HCT116 (cell line): ENCODE results near the gene PRKCA. TPM values are rescaled to one million over a fixed set of nuclear protein-coding genes. Genes with fewer than 3 reads are reported as not detected.

Experiments
- ATAC-seq: fragments of 200-7000 bp; cut with Tn5 transposase; 2 replicates; pipeline ENCODE4 v1.9.1; 2020; ENCODE audit warnings: mild to moderate bottlenecking, moderate library complexity
- BruUV-seq: library from RNA; stranded (reverse); fragments of 400-500 nt; replicated peaks from 2 replicates; lab custom pipeline; 2021; lab: Mats Ljungman, UMichigan
- CTCF ChIA-PET: fragments of 300-600 bp; sonication (Branson Sonifier 250); formaldehyde crosslinking; loops from one replicate; lab custom pipeline; 2021; ENCODE audit warnings: antibody characterized with exemption; lab: Charles Lee
- POLR2A ChIA-PET: fragments of 300-600, 350-600 bp; sonication (Branson Sonifier 250); formaldehyde crosslinking; loops from one replicate; lab custom pipeline; 2021; ENCODE audit warnings: antibody characterized with exemption; lab: Charles Lee
- RAD21 ChIA-PET, 2 experiments: fragments of 300-600 bp; sonication (Branson Sonifier 250); formaldehyde crosslinking; loops; one replicate each; lab custom pipeline; 2023; ENCODE audit warnings: low total read pairs in 2 of 2; ENCODE audit not compliant: uncharacterized antibody in 2 of 2, unreplicated experiment in 2 of 2, low non-redundant PET in 1 of 2; lab: Charles Lee
- DNase-seq: peaks from one replicate; pipeline ENCODE4 v3.0.0-alpha.2; 2010; ENCODE audit warnings: low read depth, low spot score
- H2AFZ ChIP-seq: fragments of 200-600 bp; shearing (Covaris generic), sonication (generic); 2 replicates; pipeline ENCODE4 v1.6.1; 2017; ENCODE audit warnings: low read depth, mixed run types, mixed read lengths, antibody characterized with exemption, low read length; ENCODE audit not compliant: poor library complexity, severe bottlenecking
- H3K27ac ChIP-seq: 2 replicates; pipeline ENCODE4 v1.5.1; 2012; ENCODE audit warnings: low read depth, low read length
- H3K27me3 ChIP-seq: fragments of 200-600 bp; sonication (generic); 2 replicates; pipeline ENCODE4 v1.6.1; 2016; ENCODE audit warnings: mixed run types, low read length, mixed read lengths; ENCODE audit not compliant: insufficient read depth
- H3K36me3 ChIP-seq, 2 experiments: fragments of 200-500 bp in 1 of 2; fragments of 200-600 bp in 1 of 2; sonication (Bioruptor generic) in 1 of 2; sonication (generic) in 1 of 2; 2 replicates each; pipeline versions ENCODE4 v1.5.1 to v1.6.1; 2014 to 2016; ENCODE audit warnings: low read length in 2 of 2, inconsistent platforms in 1 of 2, mixed read lengths in 1 of 2, mixed run types in 1 of 2; ENCODE audit not compliant: insufficient read depth in 2 of 2, control insufficient read depth in 1 of 2
- H3K4me1 ChIP-seq, 2 experiments: fragments of 200-600 bp in 1 of 2; sonication (generic) in 1 of 2; 2 replicates each; pipeline versions ENCODE4 v1.5.1 to v1.6.1; 2012 to 2017; ENCODE audit warnings: low read length in 2 of 2, inconsistent platforms in 1 of 2, mild to moderate bottlenecking in 1 of 2, mixed read lengths in 1 of 2, mixed run types in 1 of 2, moderate library complexity in 1 of 2; ENCODE audit not compliant: insufficient read depth in 2 of 2, control insufficient read depth in 1 of 2
- H3K4me2 ChIP-seq: fragments of 200-600 bp; sonication (generic); 2 replicates; pipeline ENCODE4 v1.6.1; 2017; ENCODE audit warnings: mixed run types, low read length, mixed read lengths
- H3K4me3 ChIP-seq, 2 experiments: fragments of 200-600 bp in 1 of 2; sonication (generic) in 1 of 2; replicated peaks in 1 of 2; 2 replicates each; pipeline ENCODE4 v1.5.1; 2011 to 2016; ENCODE audit warnings: low read length in 2 of 2, control low read depth in 1 of 2, low read depth in 1 of 2, mild to moderate bottlenecking in 1 of 2, mixed read lengths in 1 of 2, mixed run types in 1 of 2
- H3K79me2 ChIP-seq: fragments of 200-600 bp; sonication (generic); 2 replicates; pipeline ENCODE4 v1.6.1; 2017; ENCODE audit warnings: mild to moderate bottlenecking, mixed run types, low read length, moderate library complexity, mixed read lengths; ENCODE audit not compliant: insufficient read depth
- H3K9ac ChIP-seq: fragments of 200-600 bp; sonication (generic); 2 replicates; pipeline ENCODE4 v1.6.1; 2016; ENCODE audit warnings: low read length, mixed read lengths
- H3K9me2 ChIP-seq: fragments of 200-600 bp; sonication (generic), shearing (Covaris generic); 2 replicates; pipeline ENCODE4 v1.6.1; 2017; ENCODE audit warnings: mixed run types, mild to moderate bottlenecking, moderate library complexity; ENCODE audit not compliant: insufficient read depth
- H3K9me3 ChIP-seq, 2 experiments: fragments of 200-500 bp in 1 of 2; fragments of 200-600 bp in 1 of 2; sonication (Bioruptor generic) in 1 of 2; sonication (generic) in 1 of 2; 2 replicates each; pipeline ENCODE4 v1.6.1; 2014 to 2017; ENCODE audit warnings: low read length in 2 of 2, mixed read lengths in 2 of 2, inconsistent platforms in 1 of 2, low read depth in 1 of 2, mild to moderate bottlenecking in 1 of 2, mixed run types in 1 of 2, moderate library complexity in 1 of 2; ENCODE audit not compliant: control insufficient read depth in 1 of 2, insufficient read depth in 1 of 2
- H4K20me1 ChIP-seq: fragments of 200-600 bp; sonication (generic), shearing (Covaris generic); 2 replicates; pipeline ENCODE4 v1.6.1; 2017; ENCODE audit warnings: mixed run types, mild to moderate bottlenecking, moderate library complexity; ENCODE audit not compliant: insufficient read depth
- ELF1 ChIP-seq: IDR thresholded peaks from 2 replicates; pipeline ENCODE4 v1.6.1; 2012; ENCODE audit warnings: low read depth, borderline replicate concordance
- EZH2 ChIP-seq: fragments of 200-600 bp; sonication (generic); IDR thresholded peaks from 2 replicates; pipeline ENCODE4 v1.6.1; 2017; ENCODE audit warnings: antibody characterized with exemption, mixed run types
- RAD21 ChIP-seq: IDR thresholded peaks from 2 replicates; pipeline ENCODE4 v1.6.1; 2012; ENCODE audit warnings: low read depth, mild to moderate bottlenecking
- SP1 ChIP-seq: IDR thresholded peaks from 2 replicates; pipeline ENCODE4 v1.6.1; 2012; ENCODE audit warnings: low read depth
- ZNF274 ChIP-seq: fragments of 200-500 bp; sonication (Bioruptor generic); IDR thresholded peaks from 2 replicates; pipeline ENCODE4 v1.6.1; 2014; ENCODE audit warnings: mild to moderate bottlenecking, low read depth, low read length, inconsistent platforms
- intact Hi-C: fragments of 100-400 bp; cut with micrococcal nuclease; formaldehyde crosslinking; loops from 2 replicates; pipeline ENCODE4 v1.10.0; 2022
- total RNA-seq: library from RNA; stranded (reverse); gene quantifications from one replicate; pipeline ENCODE4 v1.2.1, GENCODE V29; 2021; ENCODE audit not compliant: unreplicated experiment
- TF ChIP-seq, protein P1 (sequence below): IDR thresholded peaks from 2 replicates; pipeline ENCODE4 v1.6.1; 2011; ENCODE audit warnings: mild to moderate bottlenecking, low read length, moderate library complexity; ENCODE audit not compliant: insufficient replicate concordance; ENCODE audit errors: extremely low read depth

PRKCA gene
- total RNA-seq, 1 experiment from 2014 or later: 18.8 TPM

GRCh38 chr17:66564992-66565465, 262.6 kb downstream of the PRKCA start:
- H3K4me1 ChIP-seq: peaks cover 14 to 19% of the 10 kb centered on the region in 2 experiments; a peak in 3 of 4 replicates
- H3K27me3 ChIP-seq: no peaks in the 10 kb centered on the region
- intact Hi-C loops: loop anchor here (5.0 kb wide), 2 partner anchors 138 to 263 kb away; partner anchors contain the start of gene PRKCA
- H3K9me3 ChIP-seq: no peaks in the 10 kb centered on the region
- no peaks in the 10 kb centered on the region for H4K20me1 ChIP-seq
- CTCF ChIA-PET: interaction anchor here (4.2 to 4.4 kb wide), 2 partner anchors 13 to 364 kb away, joined by 25 to 32 read pairs; no protein-coding TSS in a partner anchor
- H3K9me2 ChIP-seq: no peaks in the 10 kb centered on the region
- DNase-seq (no peak), ATAC-seq (no peak)
- H3K79me2 ChIP-seq: no peaks in the 10 kb centered on the region
- no peak for TF ChIP-seq ZNF274
- no peak for TF ChIP-seq SP1
- TF ChIP-seq RAD21: no peak
- TF ChIP-seq, protein P1, sequence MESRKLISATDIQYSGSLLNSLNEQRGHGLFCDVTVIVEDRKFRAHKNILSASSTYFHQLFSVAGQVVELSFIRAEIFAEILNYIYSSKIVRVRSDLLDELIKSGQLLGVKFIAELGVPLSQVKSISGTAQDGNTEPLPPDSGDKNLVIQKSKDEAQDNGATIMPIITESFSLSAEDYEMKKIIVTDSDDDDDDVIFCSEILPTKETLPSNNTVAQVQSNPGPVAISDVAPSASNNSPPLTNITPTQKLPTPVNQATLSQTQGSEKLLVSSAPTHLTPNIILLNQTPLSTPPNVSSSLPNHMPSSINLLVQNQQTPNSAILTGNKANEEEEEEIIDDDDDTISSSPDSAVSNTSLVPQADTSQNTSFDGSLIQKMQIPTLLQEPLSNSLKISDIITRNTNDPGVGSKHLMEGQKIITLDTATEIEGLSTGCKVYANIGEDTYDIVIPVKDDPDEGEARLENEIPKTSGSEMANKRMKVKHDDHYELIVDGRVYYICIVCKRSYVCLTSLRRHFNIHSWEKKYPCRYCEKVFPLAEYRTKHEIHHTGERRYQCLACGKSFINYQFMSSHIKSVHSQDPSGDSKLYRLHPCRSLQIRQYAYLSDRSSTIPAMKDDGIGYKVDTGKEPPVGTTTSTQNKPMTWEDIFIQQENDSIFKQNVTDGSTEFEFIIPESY: no peak
- no peak for TF ChIP-seq EZH2
- TF ChIP-seq ELF1: no peak
- H2AFZ ChIP-seq: no peak overlapping the region
- no peak overlapping the region for H3K27ac ChIP-seq
- RAD21 ChIA-PET: no interaction called here
- no TSS peak for BruUV-seq
- no peak overlapping the region for H3K9ac ChIP-seq
- no peaks in the 10 kb centered on the region for H3K36me3 ChIP-seq
- no peak overlapping the region for H3K4me3 ChIP-seq
- POLR2A ChIA-PET: no interaction called here
- no peak overlapping the region for H3K4me2 ChIP-seq
